SK-N-SH (cell line): ENCODE results near the gene TJAP1. TPM values are rescaled to one million over a fixed set of nuclear protein-coding genes. Genes with fewer than 3 reads are reported as not detected.

Experiments used
- CTCF ChIA-PET: fragments of 300-600, 350-600 bp; formaldehyde crosslinking; extraction: SDS; loops from one replicate; lab custom pipeline; 2021; lab: Yijun Ruan, JAX
- POLR2A ChIA-PET: fragments of 350-600 bp; sonication (Branson Sonifier 250); formaldehyde crosslinking; extraction: SDS; loops from one replicate; lab custom pipeline; 2020; ENCODE audit warnings: antibody characterized with exemption, inconsistent platforms; lab: Yijun Ruan, JAX
- DNase-seq: peaks from one replicate; pipeline ENCODE4 v3.0.0; 2012
- H2AFZ ChIP-seq: fragments of 200-600 bp; sonication (generic); 2 replicates; pipeline ENCODE4 v1.8.1; 2016; ENCODE audit warnings: antibody characterized with exemption, mild to moderate bottlenecking, low read depth
- H3F3A ChIP-seq: fragments of 200-600 bp; sonication (generic); replicated peaks from 2 replicates; pipeline ENCODE3; 2016; ENCODE audit warnings: antibody characterized with exemption, mild to moderate bottlenecking; ENCODE audit not compliant: insufficient read depth
- H3K27ac ChIP-seq, 2 experiments: fragments of 200-500 bp in 1 of 2; fragments of 200-600 bp in 1 of 2; sonication (Bioruptor generic) in 1 of 2; sonication (generic), shearing (Covaris generic) in 1 of 2; 2 replicates each; pipeline versions ENCODE4 v1.5.1 to v1.6.1; 2014 to 2016; ENCODE audit warnings: low read depth in 2 of 2, inconsistent platforms in 1 of 2, low read length in 1 of 2, mild to moderate bottlenecking in 1 of 2, mixed read lengths in 1 of 2
- H3K27me3 ChIP-seq: fragments of 200-600 bp; sonication (generic), shearing (Covaris generic); 2 replicates; pipeline ENCODE4 v1.6.1; 2016; ENCODE audit warnings: mixed run types; ENCODE audit not compliant: insufficient read depth
- H3K36me3 ChIP-seq, 2 experiments: fragments of 200-500 bp in 1 of 2; fragments of 200-600 bp in 1 of 2; sonication (Bioruptor generic) in 1 of 2; sonication (generic) in 1 of 2; replicated peaks in 1 of 2; 2 replicates each; pipeline versions ENCODE3 to v1.5.1; 2014 to 2016; ENCODE audit warnings: low read length in 1 of 2, mild to moderate bottlenecking in 1 of 2; ENCODE audit not compliant: insufficient read depth in 2 of 2, control insufficient read depth in 1 of 2
- H3K4me1 ChIP-seq, 2 experiments: fragments of 200-500 bp in 1 of 2; fragments of 200-600 bp in 1 of 2; sonication (Bioruptor generic) in 1 of 2; sonication (generic), shearing (Covaris generic) in 1 of 2; 2 replicates each; pipeline versions ENCODE4 v1.5.1 to v1.6.1; 2014 to 2016; ENCODE audit warnings: low read depth in 1 of 2, low read length in 1 of 2, mixed run types in 1 of 2; ENCODE audit not compliant: insufficient read depth in 2 of 2, control insufficient read depth in 1 of 2
- H3K4me2 ChIP-seq: fragments of 200-600 bp; sonication (generic), shearing (Covaris generic); 2 replicates; pipeline ENCODE4 v1.6.1; 2017; ENCODE audit warnings: mixed run types
- H3K4me3 ChIP-seq, 2 experiments: fragments of 200-500 bp in 1 of 2; fragments of 200-600 bp in 1 of 2; sonication (Bioruptor generic) in 1 of 2; sonication (generic), shearing (Covaris generic) in 1 of 2; 2 replicates each; pipeline versions ENCODE4 v1.5.1 to v1.8.1; 2014 to 2016; ENCODE audit warnings: low read depth in 2 of 2, inconsistent platforms in 1 of 2, low read length in 1 of 2, mild to moderate bottlenecking in 1 of 2, mixed read lengths in 1 of 2, moderate library complexity in 1 of 2
- H3K79me2 ChIP-seq: fragments of 200-600 bp; sonication (generic); 2 replicates; pipeline ENCODE4 v1.8.1; 2017; ENCODE audit warnings: mild to moderate bottlenecking; ENCODE audit not compliant: insufficient read depth
- H3K9ac ChIP-seq: fragments of 200-600 bp; sonication (generic); 2 replicates; pipeline ENCODE4 v1.6.1; 2017; ENCODE audit warnings: mixed run types
- H3K9me2 ChIP-seq: fragments of 200-600 bp; sonication (generic); 2 replicates; pipeline ENCODE4 v1.6.1; 2017; ENCODE audit warnings: mixed run types
- H3K9me3 ChIP-seq: fragments of 200-600 bp; sonication (generic); 2 replicates; pipeline ENCODE4 v1.6.1; 2017; ENCODE audit warnings: mixed run types, mild to moderate bottlenecking, moderate library complexity
- H4K20me1 ChIP-seq: fragments of 200-600 bp; sonication (generic); 2 replicates; pipeline ENCODE4 v1.6.1; 2017; ENCODE audit warnings: mild to moderate bottlenecking, mixed run types; ENCODE audit not compliant: insufficient read depth
- EP300 ChIP-seq, 2 experiments: IDR thresholded peaks; 2 replicates each; pipeline versions ENCODE4 v1.4.0 to v1.6.1; 2012; ENCODE audit warnings: borderline replicate concordance in 1 of 2, low read depth in 1 of 2, low read length in 1 of 2
- EZH2phosphoT487 ChIP-seq: fragments of 200-600 bp; sonication (generic); IDR thresholded peaks from 2 replicates; pipeline ENCODE4 v1.6.1; 2017; ENCODE audit warnings: low read depth, mixed run types, mild to moderate bottlenecking, antibody characterized with exemption, moderate library complexity, borderline replicate concordance
- FOXJ3 ChIP-seq: sonication (generic); formaldehyde crosslinking; IDR thresholded peaks from 2 replicates; pipeline ENCODE4 v1.5.1; 2020; ENCODE audit warnings: mild to moderate bottlenecking, missing genetic modification reagents
- FOXM1 ChIP-seq: IDR thresholded peaks from 2 replicates; pipeline ENCODE4 v1.4.0; 2012; ENCODE audit warnings: low read depth, mild to moderate bottlenecking
- GATA2 ChIP-seq: sonication (generic); formaldehyde crosslinking; IDR thresholded peaks from 2 replicates; pipeline ENCODE4 v1.5.0; 2020; ENCODE audit warnings: mild to moderate bottlenecking, missing genetic modification reagents
- JUND ChIP-seq: IDR thresholded peaks from 2 replicates; pipeline ENCODE4 v1.4.0; 2012
- NFIC ChIP-seq: IDR thresholded peaks from 2 replicates; pipeline ENCODE4 v1.4.0; 2012; ENCODE audit warnings: borderline replicate concordance
- NRF1 ChIP-seq: IDR thresholded peaks from 2 replicates; pipeline ENCODE4 v1.6.1; 2012; ENCODE audit warnings: low read depth, mild to moderate bottlenecking, low read length
- PBX3 ChIP-seq: IDR thresholded peaks from 2 replicates; pipeline ENCODE4; 2012
- RAD21 ChIP-seq: IDR thresholded peaks from 2 replicates; pipeline ENCODE4 v1.6.1; 2012; ENCODE audit warnings: mild to moderate bottlenecking, low read length
- RCOR1 ChIP-seq: fragments of 150-350 bp; IDR thresholded peaks from 2 replicates; pipeline ENCODE4 v1.6.1; 2017; ENCODE audit warnings: antibody characterized with exemption, low read length
- RFX5 ChIP-seq: IDR thresholded peaks from 2 replicates; pipeline ENCODE4 v1.6.1; 2012; ENCODE audit warnings: mild to moderate bottlenecking, improper control_type of control experiment, low read length
- RXRA ChIP-seq: IDR thresholded peaks from 2 replicates; pipeline ENCODE4 v1.4.0; 2012; ENCODE audit warnings: low read depth, mild to moderate bottlenecking, borderline replicate concordance
- SIN3A ChIP-seq: IDR thresholded peaks from 2 replicates; pipeline ENCODE4 v1.6.1; 2012; ENCODE audit warnings: low read depth, mild to moderate bottlenecking, low read length, moderate library complexity, borderline replicate concordance
- SMC3 ChIP-seq: IDR thresholded peaks from 2 replicates; pipeline ENCODE4 v1.6.1; 2012; ENCODE audit warnings: low read depth, low read length, improper control_type of control experiment
- TAF1 ChIP-seq: IDR thresholded peaks from 2 replicates; pipeline ENCODE4 v1.6.1; 2012; ENCODE audit warnings: low read depth, mild to moderate bottlenecking, low read length, moderate library complexity, borderline replicate concordance
- TCF12 ChIP-seq: IDR thresholded peaks from 2 replicates; pipeline ENCODE4 v1.4.0; 2012
- TEAD4 ChIP-seq: IDR thresholded peaks from 2 replicates; pipeline ENCODE4 v1.4.0; 2012; ENCODE audit warnings: mild to moderate bottlenecking, borderline replicate concordance; ENCODE audit not compliant: insufficient read depth
- USF1 ChIP-seq: IDR thresholded peaks from 2 replicates; pipeline ENCODE4 v1.4.0; 2012; ENCODE audit warnings: low read depth, borderline replicate concordance
- YY1 ChIP-seq: IDR thresholded peaks from 2 replicates; pipeline ENCODE4 v1.4.0; 2012; ENCODE audit warnings: low read depth, mild to moderate bottlenecking
- WGBS: methylation state at CpG from one replicate; pipeline ENCODE4 v1.1.6; 2017; ENCODE audit warnings: low lambda C conversion rate; 5-methylcytosine and 5-hydroxymethylcytosine counted together
- polyA plus RNA-seq, 3 experiments: library from polyadenylated mRNA; depleted of rRNA; stranded (reverse); fragments of >200 nt; gene quantifications; 2 replicates each; pipeline ENCODE4 v1.2.3, GENCODE V29; 2012

Gene TJAP1
- polyA plus RNA-seq, 1 of the 3 experiments (the other 2 are of a cell fraction) = 39.5 TPM

GRCh38 chr6:43499028-43499815, 21.9 kb downstream of the TJAP1 start:
- Histone ChIP-seq H2AFZ (no peak overlapping the region), H4K20me1 (0 out of 2 replicates have a peak, but pooled peaks cover 1% of the 10 kb centered on the region), H3K27ac (no peak overlapping the region), H3F3A (no peaks in the 10 kb centered on the region), H3K4me2 (no peak overlapping the region), H3K9ac (no peak overlapping the region), H3K9me2 (no peaks in the 10 kb centered on the region), H3K9me3 (no peaks in the 10 kb centered on the region), H3K4me3 (no peak overlapping the region), H3K79me2 (no peaks in the 10 kb centered on the region; the same call in 1 of the 2 replicates), H3K36me3 (peaks cover 14 to 43% of the 10 kb centered on the region in 2 experiments), H3K4me1 (peaks cover 0 to 22% of the 10 kb centered on the region in 2 experiments; a peak in 1 of 4 replicates), H3K27me3 (no peaks in the 10 kb centered on the region)
- CTCF ChIA-PET = interaction anchor here (0.9 to 22.4 kb wide), 5 partner anchors 7 to 113 kb away, joined by 3 to 382 read pairs (median 213); partner anchors contain the start of genes DLK2 and LRRC73
- DNase-seq = no peak
- POLR2A ChIA-PET = interaction anchor here (1.2 kb wide), 1 partner anchor 10 kb away, joined by 3 read pairs; no protein-coding TSS in a partner anchor
- no peak for TF ChIP-seq USF1
- WGBS = 94% methylated on average over 8 of the region's 12 CpGs

GRCh38 chr6:43500921-43501320, 23.6 kb downstream of the TJAP1 start:
- ChIA-PET POLR2A (interaction anchor here (1.7 kb wide), 1 partner anchor 9 kb away, joined by 5 read pairs; the partner anchor contains the start of gene LRRC73), CTCF (interaction anchor here (2.2 to 22.4 kb wide), 3 partner anchors 9 to 114 kb away, joined by 8 to 382 read pairs (median 213); partner anchors contain the start of gene DLK2)
- no peaks in the 10 kb centered on the region for H3F3A ChIP-seq
- H3K27me3 ChIP-seq = no peaks in the 10 kb centered on the region
- no peak overlapping the region for H2AFZ ChIP-seq
- WGBS = 100% methylated on average over 3 of the region's 3 CpGs
- no peak overlapping the region for H3K9ac ChIP-seq
- H4K20me1 ChIP-seq = no peaks in the 10 kb centered on the region
- no peak overlapping the region for H3K4me2 ChIP-seq
- no peak overlapping the region for H3K4me3 ChIP-seq
- no peak for TF ChIP-seq TAF1
- no peak for TF ChIP-seq RCOR1
- no peak for TF ChIP-seq EZH2phosphoT487
- TF ChIP-seq FOXM1 = no peak
- TF ChIP-seq RXRA = no peak
- no peak for TF ChIP-seq USF1
- TF ChIP-seq EP300 (IDR thresholded peaks at IDR 0.05; ENCODE audit: borderline replicate concordance in 1 of 2, low read depth in 1 of 2, low read length in 1 of 2) = no peak
- TF ChIP-seq NFIC = no peak
- no peak for TF ChIP-seq FOXJ3 (CRISPR knock-in tag)
- TF ChIP-seq TEAD4 = no peak
- no peak for TF ChIP-seq NRF1
- TF ChIP-seq RAD21 = no peak
- TF ChIP-seq GATA2 (CRISPR knock-in tag) = no peak
- TF ChIP-seq PBX3 = no peak
- TF ChIP-seq JUND = no peak
- TF ChIP-seq SIN3A = no peak
- no peak for TF ChIP-seq YY1
- TF ChIP-seq RFX5 = no peak
- TF ChIP-seq SMC3 = no peak
- no peak for TF ChIP-seq TCF12
- H3K36me3 ChIP-seq = peaks cover 14 to 57% of the 10 kb centered on the region in 2 experiments
- peaks cover 0 to 13% of the 10 kb centered on the region in 2 experiments; a peak in 1 of 4 replicates for H3K4me1 ChIP-seq
- no peaks in the 10 kb centered on the region for H3K9me2 ChIP-seq
- H3K79me2 ChIP-seq = no peaks in the 10 kb centered on the region
- no peak overlapping the region for H3K27ac ChIP-seq
- DNase-seq = no peak
- no peaks in the 10 kb centered on the region for H3K9me3 ChIP-seq
